ENCODE data around the gene XCR1. TPM values are rescaled to one million over a fixed set of nuclear protein-coding genes. Genes with fewer than 3 reads are reported as not detected.

The XCR1 gene
- total RNA-seq, 1 donor from 2014 or later: not detected

- H3K36me3 Mint-ChIP-seq (ENCODE audit: low read depth): peaks cover 5% of the 10 kb centered on the region
- intact Hi-C loops (cut with micrococcal nuclease): loop anchor here (1.0 to 10.0 kb wide), 5 partner anchors 14 to 539 kb away; partner anchors contain the start of genes LIMD1 and LZTFL1
- ChIA-PET CTCF (interaction anchor here (1.6 kb wide), 1 partner anchor 82 kb away, joined by 5 read pairs; no protein-coding TSS in a partner anchor), POLR2A (interaction anchor here (0.5 to 1.5 kb wide), 6 partner anchors 14 to 608 kb away, joined by 3 to 9 read pairs (median 4); partner anchors contain the start of gene SACM1L)
- no peaks in the 10 kb centered on the region for H3K27me3 Mint-ChIP-seq
- peak; percentile 82 for DNase-seq
- H3K9me3 Mint-ChIP-seq: no peaks in the 10 kb centered on the region
- peak; percentile 97 for ATAC-seq (ENCODE audit: low read depth)
- H3K4me1 Mint-ChIP-seq: peaks cover 41% of the 10 kb centered on the region
- peak within 1 kb of the TSS; percentile 89 for H3K4me3 Mint-ChIP-seq
- TF ChIP-seq CTCF (IDR thresholded peaks at IDR 0.05): no peak
- peak within 1 kb of the TSS; percentile 89 for H3K27ac Mint-ChIP-seq
These were observed 31.8 kb downstream of the XCR1 start, which contains the start of gene FYCO1 for GRCh38 chr3:45995236-45996192. TSS of gene FYCO1 (minus strand) at chr3:45995824. CDS start at chr3:45984910, 10,914 bp downstream.

- H3K27me3 Mint-ChIP-seq: no peaks in the 10 kb centered on the region
- DNase-seq (no peak), ATAC-seq (ENCODE audit: low read depth) (peak; percentile 2)
- ChIA-PET CTCF (interaction anchor here (1.6 kb wide), 1 partner anchor 83 kb away, joined by 5 read pairs; no protein-coding TSS in a partner anchor), POLR2A (interaction anchor here (0.6 to 1.5 kb wide), 5 partner anchors 13 to 607 kb away, joined by 3 to 9 read pairs (median 5); partner anchors contain the start of gene SACM1L)
- intact Hi-C loops (cut with micrococcal nuclease): loop anchor here (1.0 to 10.0 kb wide), 5 partner anchors 13 to 540 kb away; partner anchors contain the start of genes LIMD1 and LZTFL1
- no peak for TF ChIP-seq CTCF (IDR thresholded peaks at IDR 0.05)
- peaks cover 41% of the 10 kb centered on the region for H3K4me1 Mint-ChIP-seq
- peaks cover 9% of the 10 kb centered on the region for H3K36me3 Mint-ChIP-seq (ENCODE audit: low read depth)
- peak overlapping the region; percentile 89 for H3K4me3 Mint-ChIP-seq
- H3K9me3 Mint-ChIP-seq: no peaks in the 10 kb centered on the region
- peak overlapping the region; percentile 89 for H3K27ac Mint-ChIP-seq
These were observed 32.7 kb downstream of the XCR1 start for GRCh38 chr3:45994419-45995235.

GRCh38 chr3:45993421-45994027, 33.8 kb downstream of the XCR1 start:
- H3K27me3 Mint-ChIP-seq: no peaks in the 10 kb centered on the region
- intact Hi-C loops (cut with micrococcal nuclease): loop anchor here (10.0 kb wide), 2 partner anchors 399 to 541 kb away; partner anchors contain the start of gene LIMD1
- H3K36me3 Mint-ChIP-seq (ENCODE audit: low read depth): peaks cover 11% of the 10 kb centered on the region
- no peak for TF ChIP-seq CTCF (IDR thresholded peaks at IDR 0.05)
- no peak for ATAC-seq (ENCODE audit: low read depth)
- peak overlapping the region; percentile 53 for H3K4me3 Mint-ChIP-seq
- no peak overlapping the region for H3K27ac Mint-ChIP-seq
- no peaks in the 10 kb centered on the region for H3K9me3 Mint-ChIP-seq
- ChIA-PET POLR2A (interaction anchor here (0.5 kb wide), 1 partner anchor 1265 kb away, joined by 3 read pairs; no protein-coding TSS in a partner anchor), CTCF (no interaction called here)
- DNase-seq: no peak
- H3K4me1 Mint-ChIP-seq: peaks cover 41% of the 10 kb centered on the region

- H3K4me3 Mint-ChIP-seq: peak overlapping the region; percentile 53
- DNase-seq: no peak
- H3K9me3 Mint-ChIP-seq: no peaks in the 10 kb centered on the region
- POLR2A ChIA-PET: interaction anchor here (0.7 kb wide), 1 partner anchor 12 kb away, joined by 3 read pairs; no protein-coding TSS in a partner anchor
- H3K27me3 Mint-ChIP-seq: no peaks in the 10 kb centered on the region
- peaks cover 43% of the 10 kb centered on the region for H3K4me1 Mint-ChIP-seq
- ATAC-seq (ENCODE audit: low read depth): no peak
- TF ChIP-seq CTCF (IDR thresholded peaks at IDR 0.05): no peak
- intact Hi-C loops (cut with micrococcal nuclease): loop anchor here (10.0 kb wide), 2 partner anchors 398 to 542 kb away; partner anchors contain the start of gene LIMD1
- CTCF ChIA-PET: no interaction called here
- H3K36me3 Mint-ChIP-seq (ENCODE audit: low read depth): peaks cover 11% of the 10 kb centered on the region
- no peak overlapping the region for H3K27ac Mint-ChIP-seq
These were observed 34.5 kb downstream of the XCR1 start for GRCh38 chr3:45992821-45993221.
